Measurements from ENCODE around the gene BSND.
A peak's percentile ranks its signal among the peaks of the same experiment; 100 is the strongest.

BSND gene

GRCh38 chr1:55049271-55049913, 50.7 kb downstream of the BSND start:
- no peak for DNase-seq

GRCh38 chr1:55049914-55050278, 51.2 kb downstream of the BSND start:
- peak; percentile 80 for DNase-seq

- DNase-seq: peak; percentile 69
These were observed 51.5 kb downstream of the BSND start for GRCh38 chr1:55050283-55050682.

GRCh38 chr1:55051169-55051568, 52.4 kb downstream of the BSND start:
- DNase-seq: no peak

GRCh38 chr1:55051621-55052020, 52.9 kb downstream of the BSND start:
- DNase-seq: no peak

- DNase-seq: no peak
These were observed 53.7 kb downstream of the BSND start for GRCh38 chr1:55052221-55053142.

GRCh38 chr1:55053265-55053954, 54.7 kb downstream of the BSND start:
- DNase-seq: no peak

- no peak for DNase-seq
These were observed 55.7 kb downstream of the BSND start for GRCh38 chr1:55054396-55054795.

GRCh38 chr1:55055084-55055882, 56.5 kb downstream of the BSND start:
- no peak for DNase-seq

- DNase-seq: no peak
These were observed 57.4 kb downstream of the BSND start for GRCh38 chr1:55055951-55056631.

- DNase-seq: no peak
These were observed 57.9 kb downstream of the BSND start for GRCh38 chr1:55056632-55056992.

GRCh38 chr1:55057270-55057955, 58.7 kb downstream of the BSND start:
- DNase-seq: no peak

- no peak for DNase-seq
These were observed 59.2 kb downstream of the BSND start for GRCh38 chr1:55057956-55058298.

- DNase-seq: no peak
These were observed 60.8 kb downstream of the BSND start for GRCh38 chr1:55059302-55060132.

GRCh38 chr1:55060133-55060999, 61.6 kb downstream of the BSND start:
- no peak for DNase-seq

GRCh38 chr1:55061000-55061705, 62.4 kb downstream of the BSND start:
- DNase-seq: no peak

Measured in NCI-H446 treated with DMSO at 0.1 percent for 48 hours (cell line).